Upper lobe of left lung (tissue), 6 donors: Measurements from ENCODE around the gene TRNT1. TPM values are rescaled to one million over a fixed set of nuclear protein-coding genes. Genes with fewer than 3 reads are reported as not detected.

Experiments used
- ATAC-seq, 2 donors: fragments of 200-7000 bp; cut with Tn5 transposase; one replicate each; pipeline ENCODE4 v1.9.1; 2022; ENCODE audit warnings: mild to moderate bottlenecking in 2 of 2, moderate library complexity in 2 of 2; ENCODE audit not compliant: low FRiP score in 2 of 2
- DNase-seq, 2 donors: peaks; one replicate each; pipeline ENCODE4 v3.0.0-alpha.2; 2019 to 2020
- H3K27ac ChIP-seq, 4 donors: fragments of 200-600 bp; sonication (generic); one replicate each; pipeline ENCODE4 v1.5.1; 2016 to 2019
- H3K27me3 ChIP-seq, 4 donors: fragments of 200-600 bp; sonication (generic); one replicate each; pipeline ENCODE4 v1.5.1; 2017 to 2019
- H3K36me3 ChIP-seq, 4 donors: fragments of 200-600 bp; sonication (generic); one replicate each; pipeline ENCODE4 v1.5.1; 2016 to 2019
- H3K4me1 ChIP-seq, 4 donors: fragments of 200-600 bp; sonication (generic); one replicate each; pipeline ENCODE4 v1.5.1; 2018 to 2019
- H3K4me3 ChIP-seq, 4 donors: fragments of 200-600 bp; sonication (generic); one replicate each; pipeline ENCODE4 v1.5.1; 2017 to 2019; ENCODE audit warnings: mild to moderate bottlenecking in 2 of 4, moderate library complexity in 1 of 4
- H3K9me3 ChIP-seq, 4 donors: fragments of 200-600 bp; sonication (generic); one replicate each; pipeline ENCODE4 v1.5.1; 2018 to 2019
- EP300 ChIP-seq, 4 donors: sonication (generic); formaldehyde crosslinking; IDR thresholded peaks; one replicate each; pipeline ENCODE4 v1.5.1; 2017; ENCODE audit warnings: antibody characterized with exemption in 4 of 4, control low read depth in 2 of 4
- POLR2A ChIP-seq, 4 donors: fragments of 450-650 bp; IDR thresholded peaks; one replicate each; pipeline ENCODE4 v1.5.1; 2016 to 2017; ENCODE audit warnings: antibody characterized with exemption in 4 of 4, mild to moderate bottlenecking in 2 of 4
- POLR2AphosphoS5 ChIP-seq, 2 donors: sonication (generic); formaldehyde crosslinking; IDR thresholded peaks; one replicate each; pipeline ENCODE4 v1.5.1; 2017; ENCODE audit warnings: antibody characterized with exemption in 2 of 2
- WGBS, 2 donors: methylation state at CpG; one replicate each; pipeline ENCODE4 v1.1.5; 2017 to 2018; 5-methylcytosine and 5-hydroxymethylcytosine counted together
- total RNA-seq, 6 donors: library from RNA; depleted of rRNA in 4 of 6; stranded (reverse); fragments of >200 nt in 4 of 6; gene quantifications; one replicate each; pipeline versions ENCODE4 v1.1.0 to v1.2.1, GENCODE V29; 2016 to 2021
- TF ChIP-seq, protein P1 (sequence below), 6 experiments: fragments of 450-650 bp in 4 of 6; fragments of 200-600 bp in 2 of 6; sonication (generic) in 2 of 6; IDR thresholded peaks; one replicate each; pipeline ENCODE4 v1.5.1; 2016 to 2019; ENCODE audit warnings: antibody characterized with exemption in 6 of 6
- donor health status: DM: no; HTN: no; CAD: no; lungs with moderate emphysema.
- donor health status: DM: no; HTN: yes; CAD: no; lungs with severe emphysema.

TRNT1 gene
- total RNA-seq, 6 donors from 2014 or later = 9.2 to 35.6 (median 21.6) TPM

DNA sequence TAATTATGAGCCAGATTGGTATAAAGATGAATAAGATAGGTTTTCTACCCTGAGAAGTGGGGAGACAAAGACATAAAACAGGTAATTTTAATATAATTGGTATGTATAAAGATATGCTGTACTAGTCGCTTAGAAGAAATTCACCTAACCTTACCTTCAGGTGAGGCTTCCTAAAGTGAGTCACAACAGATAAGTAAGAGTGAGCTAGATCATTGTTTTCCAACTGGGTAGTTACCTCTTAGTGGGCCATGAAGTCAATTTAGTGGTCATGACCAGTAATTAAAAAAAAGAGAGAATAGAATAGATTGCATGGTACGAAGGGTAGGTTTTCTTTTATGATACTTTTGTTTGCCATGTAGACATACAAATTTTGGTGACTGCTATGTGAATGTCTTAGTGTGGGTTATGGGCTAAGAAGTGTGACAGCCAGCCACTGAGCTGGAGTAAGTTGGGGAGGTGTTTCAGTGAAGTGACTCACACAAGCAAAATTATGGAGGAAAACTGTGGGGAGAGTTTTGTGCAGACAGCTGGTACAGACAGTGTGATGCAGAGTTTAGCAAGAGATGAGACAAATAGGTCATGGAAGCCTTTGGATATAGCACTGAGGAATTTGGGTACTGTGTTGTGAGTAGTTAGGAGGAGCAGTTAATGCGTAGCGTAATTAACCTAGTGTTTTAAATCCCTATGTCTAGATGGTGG is 8.2 kb downstream of the TRNT1 start:
- TF ChIP-seq, protein P1, sequence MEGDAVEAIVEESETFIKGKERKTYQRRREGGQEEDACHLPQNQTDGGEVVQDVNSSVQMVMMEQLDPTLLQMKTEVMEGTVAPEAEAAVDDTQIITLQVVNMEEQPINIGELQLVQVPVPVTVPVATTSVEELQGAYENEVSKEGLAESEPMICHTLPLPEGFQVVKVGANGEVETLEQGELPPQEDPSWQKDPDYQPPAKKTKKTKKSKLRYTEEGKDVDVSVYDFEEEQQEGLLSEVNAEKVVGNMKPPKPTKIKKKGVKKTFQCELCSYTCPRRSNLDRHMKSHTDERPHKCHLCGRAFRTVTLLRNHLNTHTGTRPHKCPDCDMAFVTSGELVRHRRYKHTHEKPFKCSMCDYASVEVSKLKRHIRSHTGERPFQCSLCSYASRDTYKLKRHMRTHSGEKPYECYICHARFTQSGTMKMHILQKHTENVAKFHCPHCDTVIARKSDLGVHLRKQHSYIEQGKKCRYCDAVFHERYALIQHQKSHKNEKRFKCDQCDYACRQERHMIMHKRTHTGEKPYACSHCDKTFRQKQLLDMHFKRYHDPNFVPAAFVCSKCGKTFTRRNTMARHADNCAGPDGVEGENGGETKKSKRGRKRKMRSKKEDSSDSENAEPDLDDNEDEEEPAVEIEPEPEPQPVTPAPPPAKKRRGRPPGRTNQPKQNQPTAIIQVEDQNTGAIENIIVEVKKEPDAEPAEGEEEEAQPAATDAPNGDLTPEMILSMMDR (IDR thresholded peaks at IDR 0.05) = no peak
- TF ChIP-seq EP300 (IDR thresholded peaks at IDR 0.05) (no peak), POLR2AphosphoS5 (IDR thresholded peaks at IDR 0.05) (no peak), POLR2A (IDR thresholded peaks at IDR 0.05) (no peak)
- WGBS, 2 donors = 97% methylated on average over 4 of the region's 4 CpGs
- Histone ChIP-seq H3K4me1 (peaks cover 0 to 3% (median 0%) of the 10 kb centered on the region in 4 donors), H3K9me3 (no peaks in the 10 kb centered on the region), H3K4me3 (no peak overlapping the region), H3K27me3 (no peaks in the 10 kb centered on the region), H3K36me3 (peaks cover 7 to 52% (median 29%) of the 10 kb centered on the region in 4 donors), H3K27ac (no peak overlapping the region)
- no peak for DNase-seq
- ATAC-seq = no peak

DNA sequence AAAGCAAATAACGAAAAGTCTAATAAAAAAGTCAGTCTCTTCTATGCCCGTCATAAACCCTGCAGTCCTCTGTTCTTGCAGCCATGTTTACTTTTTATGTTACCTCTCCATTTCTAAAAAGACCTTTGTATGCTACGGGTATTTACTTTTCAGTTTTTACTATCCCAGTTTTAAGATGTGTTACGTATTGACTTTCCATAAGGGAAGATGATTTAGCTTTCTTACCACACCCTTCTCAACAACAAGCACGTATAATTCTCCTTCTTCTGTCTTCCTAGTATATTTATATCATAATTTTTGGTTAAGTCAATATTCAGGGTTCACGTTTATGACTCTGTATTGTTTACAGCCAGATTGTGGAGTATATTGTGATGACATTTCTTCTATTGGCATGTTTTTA is 10.8 kb downstream of the TRNT1 start:
- ATAC-seq = no peak
- 89 to 94% methylated on average over 6 of the region's 6 CpGs for WGBS, 2 donors
- peaks cover 9 to 63% (median 35%) of the 10 kb centered on the region in 4 donors for H3K36me3 ChIP-seq

DNA sequence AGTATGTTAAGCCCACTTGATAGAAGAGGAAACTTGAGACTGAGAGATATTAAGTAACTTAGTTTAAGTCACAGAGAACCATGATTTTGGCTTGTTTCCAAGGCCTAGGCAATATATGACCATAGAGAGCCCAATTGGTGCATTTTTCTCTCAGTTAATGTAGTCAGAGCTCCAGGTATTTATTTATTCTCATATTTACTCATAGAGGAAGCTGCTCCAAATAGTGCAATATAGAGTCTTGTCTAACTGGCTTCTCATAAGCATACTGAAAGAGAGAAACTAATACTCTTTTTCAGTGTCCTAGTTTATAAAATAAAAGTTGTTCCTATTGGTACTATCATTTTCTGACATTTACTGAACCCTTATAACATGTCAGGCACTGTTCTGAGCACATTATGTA is 15.2 kb downstream of the TRNT1 start:
- DNase-seq = no peak
- no peak for TF ChIP-seq POLR2AphosphoS5 (IDR thresholded peaks at IDR 0.05)
- TF ChIP-seq, protein P1 (IDR thresholded peaks at IDR 0.05) = no peak
- no peak for TF ChIP-seq POLR2A (IDR thresholded peaks at IDR 0.05)
- no peak for TF ChIP-seq EP300 (IDR thresholded peaks at IDR 0.05)
- Histone ChIP-seq H3K9me3 (no peaks in the 10 kb centered on the region), H3K36me3 (peaks cover 20 to 98% (median 48%) of the 10 kb centered on the region in 4 donors), H3K4me1 (no peaks in the 10 kb centered on the region), H3K27me3 (no peaks in the 10 kb centered on the region), H3K4me3 (no peak overlapping the region), H3K27ac (no peak overlapping the region)
- no peak for ATAC-seq

More for the DNA sequence above, 10.8 kb downstream of the TRNT1 start:
- TF ChIP-seq POLR2AphosphoS5 (IDR thresholded peaks at IDR 0.05) (no peak), EP300 (IDR thresholded peaks at IDR 0.05) (no peak), POLR2A (IDR thresholded peaks at IDR 0.05) (no peak)
- TF ChIP-seq, protein P1 (IDR thresholded peaks at IDR 0.05) = no peak
- H3K27ac ChIP-seq = no peak overlapping the region
- H3K4me1 ChIP-seq = peaks cover 0 to 3% (median 0%) of the 10 kb centered on the region in 4 donors
- no peak overlapping the region for H3K4me3 ChIP-seq
- no peaks in the 10 kb centered on the region for H3K9me3 ChIP-seq
- DNase-seq = no peak
- no peaks in the 10 kb centered on the region for H3K27me3 ChIP-seq

DNA sequence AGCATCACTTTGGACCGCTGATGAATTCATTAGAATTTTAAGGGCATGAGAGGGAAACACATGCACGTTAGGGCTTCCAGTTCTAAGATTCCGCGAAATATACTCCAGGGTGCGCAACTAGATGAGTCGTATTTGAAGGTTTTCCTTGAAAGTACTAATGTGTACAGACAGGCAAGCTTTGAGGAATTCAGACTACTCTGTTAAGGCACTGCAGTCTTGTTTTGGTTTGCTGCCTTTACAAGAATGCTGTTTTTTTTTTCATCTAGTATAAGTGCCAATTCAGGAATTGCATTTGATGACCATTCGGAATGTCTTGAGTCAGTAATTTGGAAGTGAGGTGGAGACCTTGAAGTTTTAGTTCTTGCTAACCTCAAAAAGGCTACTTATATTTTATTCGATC is 19.1 kb downstream of the TRNT1 start:
- H3K36me3 ChIP-seq = peaks cover 20 to 96% (median 51%) of the 10 kb centered on the region in 4 donors
- no peak for DNase-seq
- no peak for ATAC-seq
- H3K27ac ChIP-seq = no peak overlapping the region
- 80 to 85% methylated on average over 8 of the region's 8 CpGs for WGBS, 2 donors
- H3K9me3 ChIP-seq = no peaks in the 10 kb centered on the region
- H3K27me3 ChIP-seq = no peaks in the 10 kb centered on the region
- no peak overlapping the region for H3K4me3 ChIP-seq
- H3K4me1 ChIP-seq = peaks cover 0 to 6% (median 0%) of the 10 kb centered on the region in 4 donors
- TF ChIP-seq, protein P1 (IDR thresholded peaks at IDR 0.05) = no peak
- TF ChIP-seq EP300 (IDR thresholded peaks at IDR 0.05) = no peak
- no peak for TF ChIP-seq POLR2A (IDR thresholded peaks at IDR 0.05)
- TF ChIP-seq POLR2AphosphoS5 (IDR thresholded peaks at IDR 0.05) = no peak

DNA sequence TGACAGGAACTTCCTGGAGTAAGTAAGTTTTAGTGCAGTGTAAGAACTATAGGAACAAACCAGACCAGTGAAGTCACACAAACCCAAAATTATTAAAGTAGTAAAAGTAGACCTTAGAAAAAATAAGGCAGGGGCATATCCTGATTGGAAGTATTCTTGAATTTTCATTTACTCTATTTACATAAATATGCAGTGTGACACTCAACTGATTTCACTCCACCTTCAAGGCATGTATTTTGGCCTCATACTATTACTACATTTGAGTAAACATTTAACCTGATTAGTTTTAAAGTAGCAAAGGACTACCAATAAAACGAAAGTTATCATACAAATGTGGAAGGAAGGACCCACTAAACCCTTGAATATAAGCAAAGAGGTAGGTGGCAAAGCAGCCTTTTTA is 22.8 kb downstream of the TRNT1 start:
- peaks cover 18 to 96% (median 50%) of the 10 kb centered on the region in 4 donors for H3K36me3 ChIP-seq
- WGBS, 2 donors = 73 to 79% methylated on average over 1 of the region's 1 CpG

More for the DNA sequence above, 22.8 kb downstream of the TRNT1 start:
- peaks cover 0 to 6% (median 0%) of the 10 kb centered on the region in 4 donors for H3K4me1 ChIP-seq
- ATAC-seq = no peak
- H3K27ac ChIP-seq = peak overlapping the region in 2 of 4 donors; percentile 39 to 44
- TF ChIP-seq EP300 (IDR thresholded peaks at IDR 0.05) (no peak), POLR2A (IDR thresholded peaks at IDR 0.05) (no peak), POLR2AphosphoS5 (IDR thresholded peaks at IDR 0.05) (no peak)
- TF ChIP-seq, protein P1 (IDR thresholded peaks at IDR 0.05) = no peak
- no peaks in the 10 kb centered on the region for H3K27me3 ChIP-seq
- H3K9me3 ChIP-seq = no peaks in the 10 kb centered on the region
- no peak for DNase-seq
- H3K4me3 ChIP-seq = no peak overlapping the region
